SK-N-SH treated with all-trans-retinoic acid at 6 μM for 48 hours (cell line): ENCODE results near the gene WWC2.

Source experiments
- ARNTL ChIP-seq: fragments of 450-650 bp; formaldehyde crosslinking; IDR thresholded peaks from 2 replicates; pipeline ENCODE4 v1.5.0; 2020; ENCODE audit warnings: low read depth, mild to moderate bottlenecking, moderate library complexity, borderline replicate concordance
- GLIS3 ChIP-seq: fragments of 250-450 bp; sonication (Bioruptor Pico); IDR thresholded peaks from 2 replicates; pipeline ENCODE4 v1.5.0; 2020; ENCODE audit warnings: mild to moderate bottlenecking, moderate library complexity
- ISL1 ChIP-seq: fragments of 250-450 bp; sonication (Bioruptor Pico); IDR thresholded peaks from 2 replicates; pipeline ENCODE4 v2.1.2; 2022; ENCODE audit warnings: mild to moderate bottlenecking, moderate library complexity
- OSR1 ChIP-seq: fragments of 250-450 bp; sonication (Bioruptor Pico); IDR thresholded peaks from 2 replicates; pipeline ENCODE4 v1.8.0; 2022; ENCODE audit warnings: moderate library complexity, mild to moderate bottlenecking, inconsistent platforms
- TCF4 ChIP-seq: fragments of 250-450 bp; sonication (Bioruptor Pico); IDR thresholded peaks from 2 replicates; pipeline ENCODE4 v1.8.0; 2021; ENCODE audit warnings: mild to moderate bottlenecking, moderate library complexity, borderline replicate concordance
- ZC3H10 ChIP-seq: fragments of 250-450 bp; sonication (Bioruptor Pico); IDR thresholded peaks from 2 replicates; pipeline ENCODE4 v1.5.1; 2021; ENCODE audit warnings: mild to moderate bottlenecking, moderate library complexity
- ZFP3 ChIP-seq: fragments of 250-450 bp; sonication (Bioruptor Pico); IDR thresholded peaks from 2 replicates; pipeline ENCODE4 v1.5.0; 2020; ENCODE audit warnings: mild to moderate bottlenecking, moderate library complexity
- ZFP30 ChIP-seq: fragments of 450-650 bp; formaldehyde crosslinking; IDR thresholded peaks from 2 replicates; pipeline ENCODE4 v1.5.0; 2022; ENCODE audit warnings: mild to moderate bottlenecking, moderate library complexity
- ZNF565 ChIP-seq: fragments of 450-650 bp; formaldehyde crosslinking; conservative IDR thresholded peaks from 2 replicates; pipeline ENCODE4 v1.5.0; 2020; ENCODE audit warnings: low read depth, mild to moderate bottlenecking, moderate library complexity
- ZNF8 ChIP-seq: fragments of 450-650 bp; formaldehyde crosslinking; IDR thresholded peaks from 2 replicates; pipeline ENCODE4 v1.5.0; 2020; ENCODE audit warnings: mild to moderate bottlenecking, moderate library complexity
- TF ChIP-seq, protein P1 (sequence below): fragments of 250-450 bp; sonication (Bioruptor Pico); IDR thresholded peaks from 2 replicates; pipeline ENCODE4 v1.8.0; 2020; ENCODE audit warnings: mild to moderate bottlenecking, moderate library complexity, borderline replicate concordance
- TF ChIP-seq, protein P2 (sequence below): fragments of 250-450 bp; sonication (Bioruptor Pico); IDR thresholded peaks from 2 replicates; pipeline ENCODE4 v1.8.0; 2021; ENCODE audit warnings: low read depth, mild to moderate bottlenecking, moderate library complexity, borderline replicate concordance
- TF ChIP-seq, protein P3 (sequence below): fragments of 250-450 bp; sonication (Bioruptor Pico); IDR thresholded peaks from 2 replicates; pipeline ENCODE4 v1.5.1; 2020; ENCODE audit warnings: low read depth, mild to moderate bottlenecking, moderate library complexity
- TF ChIP-seq, protein P4 (sequence below): fragments of 250-450 bp; sonication (Bioruptor Pico); IDR thresholded peaks from 2 replicates; pipeline ENCODE4 v1.5.0; 2020; ENCODE audit warnings: mild to moderate bottlenecking, moderate library complexity

DNA sequence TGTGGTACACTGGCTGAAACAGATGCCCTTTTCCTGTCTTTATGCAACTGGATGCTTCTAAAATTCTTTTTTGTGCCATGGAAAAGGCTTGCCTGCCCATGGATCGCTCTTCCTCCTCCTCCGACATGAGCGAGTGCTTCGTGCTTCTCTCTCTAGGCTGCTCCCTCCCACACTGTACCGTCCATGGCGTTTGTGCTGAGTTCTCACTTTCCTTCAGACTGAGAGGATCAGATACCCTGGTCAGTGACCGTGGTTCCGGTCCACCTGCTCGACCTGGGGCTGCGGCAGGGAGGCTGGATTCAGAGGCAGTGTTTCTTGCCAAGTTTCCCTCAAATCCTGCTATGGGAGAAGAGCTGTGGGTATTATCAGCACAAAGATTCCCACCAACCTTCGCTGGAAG is 233.4 kb downstream of the WWC2 start:
- TF ChIP-seq ARNTL (CRISPR knock-in tag) = no peak
- TF ChIP-seq ZC3H10 (CRISPR knock-in tag) = no peak
- TF ChIP-seq, protein P1, sequence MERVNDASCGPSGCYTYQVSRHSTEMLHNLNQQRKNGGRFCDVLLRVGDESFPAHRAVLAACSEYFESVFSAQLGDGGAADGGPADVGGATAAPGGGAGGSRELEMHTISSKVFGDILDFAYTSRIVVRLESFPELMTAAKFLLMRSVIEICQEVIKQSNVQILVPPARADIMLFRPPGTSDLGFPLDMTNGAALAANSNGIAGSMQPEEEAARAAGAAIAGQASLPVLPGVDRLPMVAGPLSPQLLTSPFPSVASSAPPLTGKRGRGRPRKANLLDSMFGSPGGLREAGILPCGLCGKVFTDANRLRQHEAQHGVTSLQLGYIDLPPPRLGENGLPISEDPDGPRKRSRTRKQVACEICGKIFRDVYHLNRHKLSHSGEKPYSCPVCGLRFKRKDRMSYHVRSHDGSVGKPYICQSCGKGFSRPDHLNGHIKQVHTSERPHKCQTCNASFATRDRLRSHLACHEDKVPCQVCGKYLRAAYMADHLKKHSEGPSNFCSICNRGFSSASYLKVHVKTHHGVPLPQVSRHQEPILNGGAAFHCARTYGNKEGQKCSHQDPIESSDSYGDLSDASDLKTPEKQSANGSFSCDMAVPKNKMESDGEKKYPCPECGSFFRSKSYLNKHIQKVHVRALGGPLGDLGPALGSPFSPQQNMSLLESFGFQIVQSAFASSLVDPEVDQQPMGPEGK = no peak
- TF ChIP-seq, protein P2, sequence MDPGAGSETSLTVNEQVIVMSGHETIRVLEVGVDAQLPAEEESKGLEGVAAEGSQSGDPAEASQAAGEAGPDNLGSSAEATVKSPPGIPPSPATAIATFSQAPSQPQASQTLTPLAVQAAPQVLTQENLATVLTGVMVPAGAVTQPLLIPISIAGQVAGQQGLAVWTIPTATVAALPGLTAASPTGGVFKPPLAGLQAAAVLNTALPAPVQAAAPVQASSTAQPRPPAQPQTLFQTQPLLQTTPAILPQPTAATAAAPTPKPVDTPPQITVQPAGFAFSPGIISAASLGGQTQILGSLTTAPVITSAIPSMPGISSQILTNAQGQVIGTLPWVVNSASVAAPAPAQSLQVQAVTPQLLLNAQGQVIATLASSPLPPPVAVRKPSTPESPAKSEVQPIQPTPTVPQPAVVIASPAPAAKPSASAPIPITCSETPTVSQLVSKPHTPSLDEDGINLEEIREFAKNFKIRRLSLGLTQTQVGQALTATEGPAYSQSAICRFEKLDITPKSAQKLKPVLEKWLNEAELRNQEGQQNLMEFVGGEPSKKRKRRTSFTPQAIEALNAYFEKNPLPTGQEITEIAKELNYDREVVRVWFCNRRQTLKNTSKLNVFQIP = no peak
- TF ChIP-seq GLIS3 = no peak
- TF ChIP-seq, protein P3, sequence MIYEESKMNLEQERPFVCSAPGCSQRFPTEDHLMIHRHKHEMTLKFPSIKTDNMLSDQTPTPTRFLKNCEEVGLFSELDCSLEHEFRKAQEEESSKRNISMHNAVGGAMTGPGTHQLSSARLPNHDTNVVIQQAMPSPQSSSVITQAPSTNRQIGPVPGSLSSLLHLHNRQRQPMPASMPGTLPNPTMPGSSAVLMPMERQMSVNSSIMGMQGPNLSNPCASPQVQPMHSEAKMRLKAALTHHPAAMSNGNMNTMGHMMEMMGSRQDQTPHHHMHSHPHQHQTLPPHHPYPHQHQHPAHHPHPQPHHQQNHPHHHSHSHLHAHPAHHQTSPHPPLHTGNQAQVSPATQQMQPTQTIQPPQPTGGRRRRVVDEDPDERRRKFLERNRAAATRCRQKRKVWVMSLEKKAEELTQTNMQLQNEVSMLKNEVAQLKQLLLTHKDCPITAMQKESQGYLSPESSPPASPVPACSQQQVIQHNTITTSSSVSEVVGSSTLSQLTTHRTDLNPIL (CRISPR knock-in tag) = no peak
- no peak for TF ChIP-seq OSR1 (CRISPR knock-in tag)
- TF ChIP-seq ZNF8 = no peak
- no peak for TF ChIP-seq ISL1 (CRISPR knock-in tag)
- no peak for TF ChIP-seq TCF4 (CRISPR knock-in tag)
- TF ChIP-seq ZFP3 (CRISPR knock-in tag) = no peak
- TF ChIP-seq ZFP30 (CRISPR knock-in tag) = no peak
- no peak for TF ChIP-seq ZNF565 (CRISPR knock-in tag)
- TF ChIP-seq, protein P4, sequence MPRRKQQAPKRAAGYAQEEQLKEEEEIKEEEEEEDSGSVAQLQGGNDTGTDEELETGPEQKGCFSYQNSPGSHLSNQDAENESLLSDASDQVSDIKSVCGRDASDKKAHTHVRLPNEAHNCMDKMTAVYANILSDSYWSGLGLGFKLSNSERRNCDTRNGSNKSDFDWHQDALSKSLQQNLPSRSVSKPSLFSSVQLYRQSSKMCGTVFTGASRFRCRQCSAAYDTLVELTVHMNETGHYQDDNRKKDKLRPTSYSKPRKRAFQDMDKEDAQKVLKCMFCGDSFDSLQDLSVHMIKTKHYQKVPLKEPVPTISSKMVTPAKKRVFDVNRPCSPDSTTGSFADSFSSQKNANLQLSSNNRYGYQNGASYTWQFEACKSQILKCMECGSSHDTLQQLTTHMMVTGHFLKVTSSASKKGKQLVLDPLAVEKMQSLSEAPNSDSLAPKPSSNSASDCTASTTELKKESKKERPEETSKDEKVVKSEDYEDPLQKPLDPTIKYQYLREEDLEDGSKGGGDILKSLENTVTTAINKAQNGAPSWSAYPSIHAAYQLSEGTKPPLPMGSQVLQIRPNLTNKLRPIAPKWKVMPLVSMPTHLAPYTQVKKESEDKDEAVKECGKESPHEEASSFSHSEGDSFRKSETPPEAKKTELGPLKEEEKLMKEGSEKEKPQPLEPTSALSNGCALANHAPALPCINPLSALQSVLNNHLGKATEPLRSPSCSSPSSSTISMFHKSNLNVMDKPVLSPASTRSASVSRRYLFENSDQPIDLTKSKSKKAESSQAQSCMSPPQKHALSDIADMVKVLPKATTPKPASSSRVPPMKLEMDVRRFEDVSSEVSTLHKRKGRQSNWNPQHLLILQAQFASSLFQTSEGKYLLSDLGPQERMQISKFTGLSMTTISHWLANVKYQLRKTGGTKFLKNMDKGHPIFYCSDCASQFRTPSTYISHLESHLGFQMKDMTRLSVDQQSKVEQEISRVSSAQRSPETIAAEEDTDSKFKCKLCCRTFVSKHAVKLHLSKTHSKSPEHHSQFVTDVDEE (CRISPR knock-in tag) = no peak
